Neural progenitor cell (in vitro differentiated cells): ENCODE data around the gene NCBP3.

ENCODE experiments used
- EZH2 ChIP-seq: fragments of 200-600 bp; sonication (generic); IDR thresholded peaks from 2 replicates; pipeline ENCODE4 v1.6.1; 2017; ENCODE audit warnings: antibody characterized with exemption, mild to moderate bottlenecking, moderate library complexity
- TF ChIP-seq, protein P1 (sequence below): fragments of 200-600 bp; sonication (generic); IDR thresholded peaks from 2 replicates; pipeline ENCODE4 v1.5.1; 2017; ENCODE audit warnings: antibody characterized with exemption, mild to moderate bottlenecking

DNA sequence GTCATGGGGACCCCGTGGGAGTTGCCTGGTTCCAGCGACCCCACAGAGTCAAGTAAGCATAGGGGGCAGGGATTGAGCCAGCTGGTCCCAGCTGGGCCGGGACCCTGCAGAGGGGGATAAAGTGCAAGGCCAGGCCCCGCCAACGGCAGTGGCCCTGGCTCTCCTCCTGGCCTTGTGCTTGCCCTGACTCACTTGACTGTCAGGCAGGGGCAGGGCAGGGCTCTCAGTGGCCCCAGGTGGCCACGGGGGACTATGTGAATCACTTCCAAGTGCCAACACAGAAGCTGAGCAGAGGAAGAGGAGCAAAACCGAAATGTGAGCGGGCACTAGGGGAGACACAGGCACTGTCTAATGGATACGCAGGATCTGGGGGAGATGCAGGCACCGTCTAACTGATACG lies 21.6 kb upstream of the NCBP3 start:
- TF ChIP-seq, protein P1, sequence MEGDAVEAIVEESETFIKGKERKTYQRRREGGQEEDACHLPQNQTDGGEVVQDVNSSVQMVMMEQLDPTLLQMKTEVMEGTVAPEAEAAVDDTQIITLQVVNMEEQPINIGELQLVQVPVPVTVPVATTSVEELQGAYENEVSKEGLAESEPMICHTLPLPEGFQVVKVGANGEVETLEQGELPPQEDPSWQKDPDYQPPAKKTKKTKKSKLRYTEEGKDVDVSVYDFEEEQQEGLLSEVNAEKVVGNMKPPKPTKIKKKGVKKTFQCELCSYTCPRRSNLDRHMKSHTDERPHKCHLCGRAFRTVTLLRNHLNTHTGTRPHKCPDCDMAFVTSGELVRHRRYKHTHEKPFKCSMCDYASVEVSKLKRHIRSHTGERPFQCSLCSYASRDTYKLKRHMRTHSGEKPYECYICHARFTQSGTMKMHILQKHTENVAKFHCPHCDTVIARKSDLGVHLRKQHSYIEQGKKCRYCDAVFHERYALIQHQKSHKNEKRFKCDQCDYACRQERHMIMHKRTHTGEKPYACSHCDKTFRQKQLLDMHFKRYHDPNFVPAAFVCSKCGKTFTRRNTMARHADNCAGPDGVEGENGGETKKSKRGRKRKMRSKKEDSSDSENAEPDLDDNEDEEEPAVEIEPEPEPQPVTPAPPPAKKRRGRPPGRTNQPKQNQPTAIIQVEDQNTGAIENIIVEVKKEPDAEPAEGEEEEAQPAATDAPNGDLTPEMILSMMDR: no peak
- TF ChIP-seq EZH2: no peak
